ENCODE data around the gene PRUNE2.

PRUNE2 gene

DNA sequence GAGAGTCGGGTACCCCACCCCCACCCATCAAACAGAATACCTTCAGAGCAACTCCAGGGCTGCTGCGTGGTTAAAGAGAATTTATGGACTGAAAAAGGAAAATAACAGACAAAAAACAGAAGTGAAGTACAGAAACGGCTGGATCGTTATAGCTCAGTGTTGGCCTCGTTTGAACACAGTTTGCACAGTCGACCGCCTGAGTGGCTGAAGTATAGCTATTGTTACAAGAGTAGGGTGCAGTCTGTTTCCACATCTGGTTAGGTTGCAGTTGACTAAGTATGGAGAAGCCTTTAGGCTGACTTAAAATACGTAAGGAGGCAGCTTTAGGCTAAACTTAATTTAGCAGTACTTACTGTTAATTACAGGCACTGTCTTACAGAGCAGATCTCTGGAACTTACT is 325.7 kb downstream of the PRUNE2 start:
- no peak for DNase-seq (ENCODE audit: low read depth in 1 of 2, low spot score in 1 of 2)

DNA sequence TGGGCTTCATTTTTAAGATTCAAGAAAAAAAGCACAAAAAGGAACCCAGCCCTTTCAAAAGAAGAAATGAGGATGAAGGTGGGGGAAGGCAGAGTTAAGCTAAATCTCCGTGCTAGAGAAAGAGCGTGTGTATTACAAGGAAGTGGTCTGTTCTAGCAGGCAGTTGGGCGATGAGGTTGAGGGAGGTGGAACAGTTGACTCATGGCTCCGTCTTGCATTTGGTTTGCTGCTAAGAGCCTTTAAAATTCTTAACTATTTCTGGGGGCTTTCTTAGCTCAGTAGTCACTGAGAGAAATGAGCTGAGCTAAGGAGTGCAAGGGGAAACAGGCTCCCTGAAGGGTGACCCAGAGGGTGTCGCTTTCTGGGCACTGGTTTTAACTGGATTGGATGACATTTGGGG is 329.6 kb downstream of the PRUNE2 start:
- peak in 1 of 2 donors; percentile 20 for DNase-seq (ENCODE audit: low read depth in 1 of 2, low spot score in 1 of 2)

DNA sequence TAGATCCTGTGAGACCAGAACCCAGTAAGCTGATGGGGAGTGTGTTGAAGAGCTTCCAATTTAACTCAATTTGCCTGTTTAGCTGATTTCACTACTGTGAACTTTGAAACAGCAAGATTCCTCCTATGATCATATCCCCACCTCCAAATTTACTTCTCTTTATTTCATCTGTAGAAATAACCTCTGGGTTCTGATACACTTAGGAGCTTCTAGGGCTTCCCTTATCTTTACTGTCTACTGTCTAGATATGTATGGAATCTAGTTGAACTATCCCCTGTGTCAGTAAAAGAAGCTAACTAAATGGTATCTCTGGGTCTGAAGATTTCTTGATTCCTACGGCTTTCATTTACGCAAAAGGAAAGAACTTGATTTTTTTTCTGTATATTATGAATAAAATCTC is 330.2 kb downstream of the PRUNE2 start:
- DNase-seq (ENCODE audit: low read depth in 1 of 2, low spot score in 1 of 2), result no peak

DNA sequence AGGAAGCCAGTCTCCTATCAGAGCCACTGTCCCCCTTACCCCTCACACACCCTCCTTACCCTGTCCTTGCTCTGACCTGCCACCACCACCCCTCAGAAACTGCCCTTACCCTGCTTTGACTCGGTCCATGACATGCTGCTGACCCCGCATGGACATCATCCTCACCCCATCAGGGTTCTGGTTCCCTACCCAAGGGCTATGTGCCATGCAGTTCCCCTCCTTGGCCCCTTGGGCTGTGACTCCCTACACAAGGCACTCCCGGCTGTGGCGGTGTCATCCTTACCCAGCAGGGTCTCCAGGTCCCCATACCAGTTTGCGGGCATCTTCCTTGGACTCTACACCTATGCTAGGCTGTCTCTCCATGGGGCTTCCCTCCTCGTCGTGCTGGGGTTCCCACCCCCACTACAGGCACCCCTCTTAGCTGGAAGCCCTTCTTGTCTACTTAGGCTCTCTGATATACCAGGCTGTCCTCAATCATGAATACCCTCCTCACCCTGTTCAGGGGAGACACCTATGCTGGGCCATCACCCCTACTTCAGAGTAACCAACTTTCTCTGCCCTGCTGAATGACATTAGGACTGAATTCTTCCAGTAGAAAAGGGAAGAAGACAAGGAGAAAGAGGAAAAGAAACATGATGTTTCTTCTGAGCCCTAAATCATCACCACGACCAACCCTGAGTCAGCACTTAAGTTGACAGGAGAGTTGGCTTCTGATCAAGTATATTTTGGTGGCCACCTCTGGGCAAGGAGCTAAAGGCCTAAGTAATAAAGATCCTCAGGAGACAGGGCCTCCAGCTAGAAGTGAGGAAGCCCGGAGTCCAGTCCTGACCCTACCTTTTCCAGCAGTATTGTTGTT is 331.8 kb downstream of the PRUNE2 start:
- DNase-seq (ENCODE audit: low read depth in 1 of 2, low spot score in 1 of 2), result no peak

DNA sequence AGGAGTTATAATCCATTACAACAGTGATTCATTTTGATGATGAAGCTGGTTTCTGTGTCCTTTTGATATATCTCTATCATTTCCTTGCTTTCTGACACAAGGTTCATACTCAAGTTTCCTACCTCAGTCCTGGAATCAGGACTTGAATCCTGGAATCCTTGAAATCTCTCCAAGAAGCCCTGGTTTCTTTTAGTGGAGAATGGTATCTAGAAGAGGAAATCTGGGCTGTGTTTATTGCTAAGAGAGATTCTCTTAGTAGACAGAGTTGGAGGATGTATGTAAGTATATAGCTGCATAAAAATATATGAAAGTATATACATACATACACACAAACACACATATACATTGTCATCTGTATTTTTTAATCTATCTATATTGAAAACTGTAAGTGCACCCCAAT is 332.5 kb downstream of the PRUNE2 start:
- DNase-seq (ENCODE audit: low read depth in 1 of 2, low spot score in 1 of 2), result no peak

DNA sequence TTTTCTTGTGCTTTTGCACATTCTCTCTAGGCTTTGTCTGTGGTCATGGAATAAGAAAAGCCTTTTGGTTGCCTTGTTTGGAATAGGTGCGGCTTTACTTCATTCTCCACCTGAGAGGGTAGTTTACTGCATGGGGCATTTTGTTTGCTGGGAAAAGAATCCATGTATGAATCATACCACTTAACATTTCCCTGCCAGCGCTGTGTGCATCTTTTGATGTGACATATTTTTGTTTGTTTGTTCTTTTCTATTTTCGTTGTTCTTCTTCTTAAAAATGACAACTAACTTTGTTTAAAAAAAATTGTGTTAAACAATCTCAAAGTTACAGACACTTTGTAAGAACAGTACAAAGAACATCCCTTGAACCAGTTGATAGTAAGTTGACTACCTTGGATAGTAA is 333.8 kb downstream of the PRUNE2 start:
- DNase-seq (ENCODE audit: low read depth in 1 of 2, low spot score in 1 of 2), result no peak

DNA sequence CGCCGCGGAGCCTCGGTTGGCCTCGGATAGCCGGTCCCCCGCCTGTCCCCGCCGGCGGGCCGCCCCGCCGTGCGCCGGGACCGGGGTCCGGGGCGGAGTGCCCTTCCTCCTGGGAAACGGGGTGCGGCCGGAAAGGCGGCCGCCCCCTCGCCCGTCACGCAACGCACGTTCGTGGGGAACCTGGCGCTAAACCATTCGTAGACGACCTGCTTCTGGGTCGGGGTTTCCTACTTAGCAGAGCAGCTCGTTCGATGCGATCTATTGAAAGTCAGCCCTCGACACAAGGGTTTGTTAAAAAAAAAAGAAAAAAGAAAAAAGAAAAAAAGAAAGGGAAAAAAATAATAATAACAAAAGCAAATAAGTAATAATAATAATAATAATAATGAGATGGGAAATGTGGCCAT is 334.2 kb downstream of the PRUNE2 start:
- DNase-seq (ENCODE audit: low read depth in 1 of 2, low spot score in 1 of 2), result no peak

DNA sequence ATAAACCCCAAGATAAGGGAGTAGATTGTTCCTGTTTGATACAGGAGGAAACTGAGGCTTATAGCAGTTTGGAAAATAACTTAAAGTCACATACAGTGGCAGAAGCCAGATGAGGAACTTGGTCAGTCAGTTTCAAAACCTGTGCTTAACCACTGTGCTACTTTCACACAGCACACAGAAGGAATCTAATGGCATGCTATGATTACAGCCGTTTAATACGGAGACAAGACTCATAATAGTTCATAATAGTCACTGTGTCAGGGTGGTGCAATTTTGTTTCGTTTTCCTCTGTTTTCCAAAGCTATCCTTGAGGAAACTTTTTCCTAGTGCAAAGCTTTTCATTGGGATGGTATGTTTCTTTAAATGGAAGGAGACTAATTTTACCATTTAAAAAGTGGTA is 334.6 kb downstream of the PRUNE2 start:
- DNase-seq (ENCODE audit: low read depth in 1 of 2, low spot score in 1 of 2), result no peak

DNA sequence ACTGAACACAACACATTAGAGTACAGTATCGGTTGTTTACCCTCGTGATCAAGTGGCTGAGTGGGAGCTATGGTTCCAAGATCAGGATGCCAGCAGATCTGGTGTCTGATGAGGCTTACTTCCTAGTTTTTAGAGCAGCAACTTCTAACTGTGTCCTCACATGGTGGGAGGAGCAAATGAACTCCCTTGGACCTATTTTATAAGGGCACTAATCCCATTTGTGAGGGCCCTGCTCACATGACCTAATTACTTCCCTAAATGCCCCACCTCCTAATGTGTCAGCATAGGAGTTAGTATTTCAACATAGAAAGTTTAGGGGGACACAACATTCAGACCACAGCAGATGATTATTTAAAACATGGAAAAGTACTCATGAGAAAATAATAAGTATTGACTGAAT is 335.1 kb downstream of the PRUNE2 start:
- DNase-seq (ENCODE audit: low read depth in 1 of 2, low spot score in 1 of 2), result no peak

DNA sequence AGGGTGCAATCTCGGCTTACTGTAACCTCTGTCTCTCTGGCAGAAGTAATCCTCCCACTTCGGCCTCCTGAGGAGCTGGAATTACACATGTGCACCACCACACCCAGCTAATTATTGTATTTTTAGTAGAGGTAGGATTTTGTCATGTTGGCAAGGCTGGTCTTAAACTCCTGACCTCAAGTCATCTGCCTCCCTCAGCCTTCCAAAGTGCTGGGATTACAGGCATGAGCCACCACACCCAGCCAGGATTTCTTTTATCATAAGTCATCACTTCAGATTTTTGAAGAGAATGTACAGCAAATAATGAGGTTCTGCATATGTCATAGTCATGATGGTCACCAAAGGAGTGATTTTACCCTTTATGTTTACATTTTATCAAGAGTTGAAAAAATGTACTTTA is 338.8 kb downstream of the PRUNE2 start:
- DNase-seq (ENCODE audit: low read depth in 1 of 2, low spot score in 1 of 2), result no peak

DNA sequence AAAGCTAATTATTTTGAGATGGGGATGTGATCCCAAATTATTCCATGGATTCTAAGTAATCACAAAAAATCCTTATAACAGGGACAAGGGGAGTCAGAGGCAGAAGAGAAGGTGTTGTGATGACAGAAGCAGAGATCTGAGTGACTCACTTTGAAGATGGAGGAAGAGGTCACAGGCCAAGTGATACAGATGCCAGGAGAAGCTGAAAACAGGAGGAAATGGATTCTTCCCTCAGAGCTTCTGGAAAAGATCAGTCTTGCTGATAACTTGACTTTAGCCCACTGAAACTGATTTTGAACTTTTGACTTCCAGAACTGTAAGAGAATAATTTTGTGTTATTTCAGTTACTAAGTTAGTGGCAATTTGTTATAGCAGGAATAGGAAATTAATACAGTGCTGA is 341.6 kb downstream of the PRUNE2 start:
- no peak for DNase-seq (ENCODE audit: low read depth in 1 of 2, low spot score in 1 of 2)

DNA sequence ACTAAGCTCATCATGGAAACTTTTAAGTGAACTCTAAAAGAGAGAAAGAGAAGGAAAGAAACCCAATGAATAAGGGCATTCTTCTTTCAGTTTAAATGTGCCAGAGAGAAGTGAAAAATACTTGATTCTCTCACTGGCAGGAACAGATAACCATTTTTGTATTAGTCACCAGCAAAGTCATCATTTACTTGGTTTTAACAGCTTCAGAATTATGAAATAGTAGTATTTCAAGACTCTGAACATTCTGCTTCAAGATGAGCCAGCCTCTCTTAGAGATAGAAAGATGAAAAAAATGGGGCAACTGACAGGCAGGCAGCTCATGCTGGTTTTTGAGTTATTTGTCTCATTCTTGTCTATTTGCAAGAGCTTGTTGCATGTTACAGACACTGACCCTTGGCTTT is 343.4 kb downstream of the PRUNE2 start:
- no peak for DNase-seq (ENCODE audit: low read depth in 1 of 2, low spot score in 1 of 2)

DNA sequence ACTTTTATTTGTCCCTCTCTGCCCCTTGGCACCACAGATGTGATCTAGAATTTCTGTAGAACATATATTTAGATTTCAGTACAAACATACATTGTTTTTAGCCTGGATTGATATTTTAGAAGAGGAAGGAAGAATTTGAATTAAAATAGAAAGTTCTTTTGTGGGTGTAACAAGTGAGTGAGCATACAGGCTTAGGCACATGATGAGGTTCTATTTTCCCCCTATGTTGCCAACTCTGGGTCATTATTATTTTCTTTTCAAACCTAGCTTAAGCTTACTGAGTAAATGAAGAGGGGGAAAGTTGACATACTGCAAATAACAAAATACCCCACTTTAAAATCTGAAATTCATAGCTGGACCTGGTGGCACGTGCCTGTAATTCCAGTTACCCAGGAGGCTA is 344.0 kb downstream of the PRUNE2 start:
- no peak for DNase-seq (ENCODE audit: low read depth in 1 of 2, low spot score in 1 of 2)

All from activated T-helper 1 cell treated with anti-CD3 and anti-CD28 coated beads, Interleukin-2, amount 50 U/mL, for 16 hours (primary cell).